ENCODE results near the gene UBQLN2. TPM values are rescaled to one million over a fixed set of nuclear protein-coding genes. Genes with fewer than 3 reads are reported as not detected.

Gene UBQLN2
- total and polyA plus RNA-seq, 10 of the 15 experiments (the other 5 are each of a cell fraction or from before 2014, with no cell fraction given): 2.4 to 41.3 (median 17.0) TPM

- no peak for TF ChIP-seq RFX5 (IDR thresholded peaks at IDR 0.05; ENCODE audit: low read depth, low read length)
- TF ChIP-seq TARDBP (IDR thresholded peaks at IDR 0.05; ENCODE audit: borderline replicate concordance): no peak; the same call in 1 of the 2 replicates
- peak; percentile 61; the same call in 1 of the 2 replicates for TF ChIP-seq POLR2AphosphoS2 (IDR thresholded peaks at IDR 0.05; ENCODE audit: low read depth, low read length)
- no peak for TF ChIP-seq BMI1 (IDR thresholded peaks at IDR 0.05; ENCODE audit: borderline replicate concordance)
- TF ChIP-seq SMARCA5 (IDR thresholded peaks at IDR 0.05): no peak
- 0 out of 2 replicates have a peak, but pooled peaks have one; percentile 18 for TF ChIP-seq NR2F1 (conservative IDR thresholded peaks at IDR 0.05)
- no peak for TF ChIP-seq SMAD5 (IDR thresholded peaks at IDR 0.05; ENCODE audit: low read depth)
- no peak for TF ChIP-seq ASH2L (IDR thresholded peaks at IDR 0.05; ENCODE audit: borderline replicate concordance, low read depth)
- TF ChIP-seq EED (IDR thresholded peaks at IDR 0.05; ENCODE audit: low read depth): 0 out of 2 replicates have a peak, but pooled peaks have one; percentile 24
- no peak for TF ChIP-seq EZH2 (IDR thresholded peaks at IDR 0.05; ENCODE audit: borderline replicate concordance, control insufficient read depth, low read depth, low read length)
- TF ChIP-seq BCLAF1 (IDR thresholded peaks at IDR 0.05): no peak
- peak; percentile 49; the same call in 1 of the 2 replicates for TF ChIP-seq DPF2 (IDR thresholded peaks at IDR 0.05)
- no peak for TF ChIP-seq FOXM1 (IDR thresholded peaks at IDR 0.05; ENCODE audit: low read depth, low read length)
- no peak for TF ChIP-seq RB1 (IDR thresholded peaks at IDR 0.05; ENCODE audit: borderline replicate concordance)
- TF ChIP-seq ESRRA (IDR thresholded peaks at IDR 0.05; ENCODE audit: low read length): no peak
- no peak for TF ChIP-seq ZBTB40 (IDR thresholded peaks at IDR 0.05; ENCODE audit: borderline replicate concordance)
- no peak for TF ChIP-seq KAT2A (conservative IDR thresholded peaks at IDR 0.05; ENCODE audit: control insufficient read depth, low read depth, low read length)
- no peak for TF ChIP-seq USF2 (IDR thresholded peaks at IDR 0.05; ENCODE audit: borderline replicate concordance, low read depth, low read length)
- no peak for TF ChIP-seq PAX5 (IDR thresholded peaks at IDR 0.05; ENCODE audit: borderline replicate concordance, low read depth, low read length)
- no peak for TF ChIP-seq NFYB (IDR thresholded peaks at IDR 0.05; ENCODE audit: insufficient read depth, low read depth, low read length)
- TF ChIP-seq E2F4 (IDR thresholded peaks at IDR 0.05; ENCODE audit: low read depth, low read length): no peak
Observed at GRCh38 chrX:56563231-56564161, at the start of gene UBQLN2 (continued).
